Activated naive CD4-positive, alpha-beta T cell treated with anti-CD3 and anti-CD28 coated beads, Interleukin-2, amount 50 U/mL, for 72 hours (primary cell): Measurements from ENCODE around the gene OXA1L. TPM values are rescaled to one million over a fixed set of nuclear protein-coding genes. Genes with fewer than 3 reads are reported as not detected.

Experiments used
- ATAC-seq, 2 donors: fragments of 150-1000 bp; cut with Tn5 transposase; 2 replicates each; pipeline ENCODE4 v1.10.0; 2021; ENCODE audit warnings: mild to moderate bottlenecking in 2 of 2, moderate library complexity in 2 of 2
- DNase-seq, 2 donors: peaks; one replicate each; pipeline ENCODE4 v3.0.0; 2021 to 2022; ENCODE audit warnings: low spot score in 2 of 2
- H3K27ac Mint-ChIP-seq, 2 donors: one replicate each; pipeline ENCODE4 v1.8.0; 2022; ENCODE audit warnings: mild to moderate bottlenecking in 2 of 2, mixed read lengths in 2 of 2
- H3K36me3 Mint-ChIP-seq, 2 donors: one replicate each; pipeline ENCODE4 v1.8.0; 2022; ENCODE audit warnings: mixed read lengths in 2 of 2
- H3K9me3 Mint-ChIP-seq, 2 donors: one replicate each; pipeline ENCODE4 v1.8.0; 2022; ENCODE audit warnings: mixed read lengths in 2 of 2
- total RNA-seq, 2 donors: library from RNA; stranded (reverse); gene quantifications; one replicate each; pipeline ENCODE4 v1.2.3, GENCODE V29; 2022

OXA1L gene
- total RNA-seq, 2 donors from 2014 or later, result 176 to 178 TPM

DNA sequence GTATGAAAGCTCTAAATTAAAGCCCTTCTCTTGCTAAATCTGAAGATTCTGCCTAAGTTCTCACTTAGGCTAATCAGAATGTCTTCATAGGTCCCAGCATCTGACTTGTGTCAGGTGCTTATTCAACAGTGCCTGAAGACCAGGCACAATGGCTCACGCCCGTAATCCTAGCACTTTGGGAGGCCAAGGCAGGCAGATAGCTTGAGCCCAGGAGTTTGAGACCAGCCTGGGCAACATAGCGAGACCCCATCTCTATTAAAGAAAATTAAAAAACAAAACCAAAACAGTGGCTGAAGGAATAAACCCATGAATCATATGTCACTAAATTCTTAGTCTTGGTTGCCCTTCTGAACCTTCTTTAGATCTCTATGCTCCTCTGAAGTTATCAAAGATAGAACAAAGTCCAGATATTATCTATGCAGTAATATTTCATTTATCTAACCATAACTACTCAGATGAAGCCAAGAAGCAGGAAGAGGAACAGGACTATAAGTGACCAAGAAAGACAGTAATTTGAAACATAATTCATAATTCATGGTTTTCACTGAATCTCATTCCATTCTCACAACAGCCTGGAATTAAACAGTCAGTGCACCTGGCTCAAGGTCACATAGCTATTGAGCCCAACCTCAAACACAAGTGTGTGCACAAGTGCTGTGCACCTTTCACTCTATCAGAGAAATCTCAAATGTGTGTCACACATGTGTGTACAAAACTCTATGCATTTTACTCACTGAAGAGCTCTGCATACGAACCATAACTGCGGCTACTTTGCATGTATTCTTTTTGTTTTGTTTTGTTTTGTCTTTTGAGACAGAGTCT, 42.1 kb downstream of the OXA1L start:
- Mint-ChIP-seq H3K9me3 (no peaks in the 10 kb centered on the region), H3K36me3 (no peaks in the 10 kb centered on the region), H3K27ac (no peak overlapping the region)
- DNase-seq (no peak), ATAC-seq (no peak)

DNA sequence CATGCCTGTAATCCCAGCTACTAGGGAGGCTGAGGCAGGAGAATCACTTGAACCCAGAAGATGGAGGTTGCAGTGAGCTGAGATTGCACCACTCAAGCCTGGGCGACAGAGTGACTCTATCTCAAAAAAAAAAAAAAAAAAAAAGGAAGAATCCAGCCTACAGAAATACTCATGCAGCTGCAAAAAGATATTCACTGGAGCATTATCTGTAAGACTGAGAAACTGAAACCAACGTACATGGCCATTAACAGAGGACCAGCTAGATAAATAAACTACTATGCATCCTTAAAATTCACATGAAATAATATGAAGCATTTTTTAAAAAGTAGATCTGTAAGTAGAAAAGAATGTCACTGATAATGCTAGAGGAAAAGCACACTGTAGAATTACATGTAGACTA, 45.2 kb downstream of the OXA1L start:
- DNase-seq (no peak), ATAC-seq (no peak)
- Mint-ChIP-seq H3K9me3 (no peaks in the 10 kb centered on the region), H3K36me3 (no peaks in the 10 kb centered on the region), H3K27ac (no peak overlapping the region)

DNA sequence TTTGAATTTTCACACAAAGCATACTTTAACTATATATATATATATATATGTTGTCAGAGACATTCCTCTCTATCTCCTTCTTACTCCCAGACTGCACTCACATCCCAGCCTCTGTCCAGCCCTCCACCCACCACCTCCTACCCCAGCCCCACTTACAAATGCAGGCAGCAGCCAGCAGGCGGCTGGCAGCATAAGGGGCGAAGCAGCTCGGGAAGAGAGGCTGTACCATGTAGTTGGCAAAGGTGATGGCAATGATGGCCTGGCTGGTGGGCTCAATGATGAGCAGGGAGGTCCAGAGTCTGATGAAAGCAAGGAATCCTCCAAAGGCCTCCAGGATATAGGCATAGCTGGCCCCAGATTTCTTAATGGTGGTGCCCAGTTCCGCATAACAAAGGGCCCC, 46.3 kb downstream of the OXA1L start:
- Mint-ChIP-seq H3K27ac (no peak overlapping the region), H3K36me3 (no peaks in the 10 kb centered on the region), H3K9me3 (no peaks in the 10 kb centered on the region)
- DNase-seq (no peak), ATAC-seq (no peak)

DNA sequence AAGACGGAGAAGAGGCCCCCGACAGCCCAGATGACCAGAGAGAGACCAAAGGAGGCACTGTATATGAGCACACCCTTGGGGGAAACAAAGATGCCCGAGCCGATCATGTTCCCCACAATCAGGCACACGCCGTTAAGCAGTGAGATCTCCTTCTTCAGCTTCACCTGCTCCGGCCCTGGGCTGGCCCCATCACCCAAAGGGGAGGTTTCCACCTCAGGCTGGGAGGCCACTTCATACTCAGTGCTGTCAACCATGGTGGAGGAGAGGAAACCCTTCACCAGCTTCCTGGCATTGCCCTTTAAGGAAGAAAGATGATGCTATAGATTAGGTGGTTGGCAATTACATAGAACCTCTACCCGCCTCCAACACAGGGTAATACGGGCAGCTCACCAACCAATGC, 46.7 kb downstream of the OXA1L start:
- DNase-seq (no peak), ATAC-seq (no peak)
- Mint-ChIP-seq H3K36me3 (no peaks in the 10 kb centered on the region), H3K27ac (no peak overlapping the region), H3K9me3 (no peaks in the 10 kb centered on the region)

DNA sequence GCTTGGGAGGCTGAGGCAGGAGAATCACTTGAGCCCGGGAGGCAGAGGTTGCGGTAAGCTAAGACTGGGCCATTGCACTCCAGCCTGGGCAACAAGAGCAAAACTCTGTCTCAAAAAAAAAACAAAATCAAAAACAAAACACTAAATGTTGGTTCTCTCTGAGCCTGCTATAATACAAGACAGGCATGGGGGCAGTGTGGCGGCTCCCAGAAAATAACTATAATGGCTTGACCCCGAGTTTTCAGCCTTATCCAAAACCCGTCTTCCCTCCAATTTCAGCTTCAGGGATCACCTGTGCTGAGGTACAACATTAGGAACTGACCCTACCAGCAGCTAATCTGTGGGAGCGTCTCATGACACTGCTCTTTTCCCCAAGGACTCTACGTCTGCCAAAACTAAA, 47.9 kb downstream of the OXA1L start:
- DNase-seq (no peak), ATAC-seq (no peak)
- no peaks in the 10 kb centered on the region for H3K36me3 Mint-ChIP-seq
- H3K27ac Mint-ChIP-seq, result no peak overlapping the region
- H3K9me3 Mint-ChIP-seq, result no peaks in the 10 kb centered on the region

DNA sequence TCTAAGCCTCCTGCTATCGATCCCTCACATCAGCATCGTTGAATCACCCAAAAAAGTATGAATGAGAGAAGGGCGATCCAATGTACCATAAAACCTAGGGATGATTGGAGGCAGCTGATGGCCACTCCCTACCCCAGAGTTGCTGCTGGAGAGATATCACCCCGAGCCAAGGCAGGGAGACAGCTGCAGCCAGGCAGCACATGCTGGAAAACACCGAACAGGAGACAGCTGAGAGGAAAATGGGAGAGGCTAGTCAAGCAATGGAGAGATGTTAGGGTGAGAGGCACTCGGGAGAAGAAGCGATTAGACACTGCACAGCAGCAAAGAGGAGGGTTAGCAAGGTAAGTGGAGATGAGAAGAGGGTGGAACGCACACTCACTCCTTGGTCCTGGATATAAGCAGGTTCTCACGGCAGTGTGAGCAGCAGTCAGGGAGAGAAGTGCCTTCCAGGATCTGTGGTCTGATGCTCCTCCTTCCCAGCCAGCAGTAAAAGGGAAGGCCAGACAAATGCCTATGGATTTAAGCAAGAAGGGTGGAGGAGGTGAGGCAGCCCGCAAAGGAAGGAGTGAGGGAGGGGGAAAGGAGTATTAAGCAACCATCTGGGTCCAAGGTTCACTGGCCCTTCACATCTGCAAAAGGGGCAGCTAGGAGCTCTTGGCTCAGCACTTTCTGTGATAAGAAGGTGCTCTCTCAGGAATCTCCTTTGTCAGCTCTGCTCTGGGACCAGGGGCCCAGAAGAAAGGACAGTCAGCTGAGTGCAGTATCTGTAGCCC, 48.6 kb downstream of the OXA1L start, which contains the start of gene SLC7A7:
SLC7A7 (minus strand) TSS at position 495 of the 773 bp plus-strand sequence. CDS start 2,037 bp downstream, outside the sequence.
- no peaks in the 10 kb centered on the region for H3K9me3 Mint-ChIP-seq
- peak within 1 kb of the TSS in 1 of 2 donors; percentile 7 for H3K27ac Mint-ChIP-seq
- no peak for DNase-seq
- peak in 1 of 2 donors; percentile 11 for ATAC-seq
- H3K36me3 Mint-ChIP-seq, result no peaks in the 10 kb centered on the region

DNA sequence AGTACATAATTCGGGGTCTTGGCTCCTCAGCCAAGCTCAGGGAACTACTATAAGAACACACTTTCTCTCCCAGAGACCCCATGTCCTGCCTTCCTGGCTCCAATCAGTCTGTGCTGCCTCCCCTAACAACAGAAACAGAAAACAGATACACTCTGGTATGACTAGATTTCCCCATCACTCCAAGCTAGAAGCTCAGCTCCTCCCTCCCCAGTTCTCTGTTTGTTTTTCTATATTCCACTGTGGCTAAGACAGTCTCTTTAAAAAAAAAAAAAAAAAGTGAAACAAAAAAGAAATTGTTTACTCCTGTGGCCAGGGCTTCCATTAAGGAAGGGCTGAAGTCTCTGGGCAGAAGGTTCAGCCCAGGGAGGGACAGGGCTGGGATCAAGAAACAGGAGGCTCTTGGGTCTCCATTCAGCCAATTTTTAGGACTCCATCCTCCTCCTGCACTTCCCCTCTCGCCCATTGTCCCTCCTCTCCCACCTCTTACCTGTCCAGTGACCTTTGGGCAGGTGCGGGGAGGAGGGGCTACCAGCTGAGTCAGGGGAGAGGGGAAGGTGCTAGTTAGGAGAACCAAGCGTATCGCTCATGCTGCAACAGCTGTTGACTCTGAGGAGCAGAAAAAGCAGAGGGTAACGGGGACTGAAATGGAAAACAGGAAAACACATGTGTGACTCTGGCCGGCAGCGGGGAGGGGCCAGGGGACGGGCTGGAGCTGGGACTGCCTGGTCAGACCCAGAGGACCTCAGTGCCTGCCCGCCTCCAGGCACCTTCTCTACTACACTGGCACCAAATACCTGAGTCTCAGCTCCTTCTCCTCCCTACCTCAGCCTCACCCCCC, 52.9 kb downstream of the OXA1L start:
- H3K27ac Mint-ChIP-seq, result peak overlapping the region in 1 of 2 donors; percentile 86
- no peak for DNase-seq
- H3K36me3 Mint-ChIP-seq, result no peaks in the 10 kb centered on the region
- no peaks in the 10 kb centered on the region for H3K9me3 Mint-ChIP-seq
- ATAC-seq, result peak in 1 of 2 donors; percentile 76

DNA sequence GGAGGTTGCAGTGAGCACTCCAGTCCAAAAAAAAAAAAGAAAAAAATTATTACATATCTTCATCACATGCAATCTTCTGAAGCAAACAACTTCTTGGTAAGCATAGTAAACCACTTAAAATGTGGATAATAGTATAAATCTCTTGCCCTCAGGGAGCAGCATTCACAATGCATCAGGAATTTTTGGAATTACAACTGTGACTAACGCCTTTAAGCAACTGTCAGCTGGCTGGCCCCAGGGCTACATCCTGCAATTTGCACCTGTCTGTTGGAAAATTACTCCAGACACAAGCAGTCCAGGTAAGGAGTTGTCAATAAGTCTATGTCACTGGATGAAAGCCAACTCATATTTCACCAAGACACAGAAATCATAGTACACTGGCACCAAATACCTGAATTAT, 54.2 kb downstream of the OXA1L start:
- Mint-ChIP-seq H3K27ac (no peak overlapping the region), H3K36me3 (no peaks in the 10 kb centered on the region), H3K9me3 (no peaks in the 10 kb centered on the region)
- ATAC-seq (no peak), DNase-seq (no peak)

DNA sequence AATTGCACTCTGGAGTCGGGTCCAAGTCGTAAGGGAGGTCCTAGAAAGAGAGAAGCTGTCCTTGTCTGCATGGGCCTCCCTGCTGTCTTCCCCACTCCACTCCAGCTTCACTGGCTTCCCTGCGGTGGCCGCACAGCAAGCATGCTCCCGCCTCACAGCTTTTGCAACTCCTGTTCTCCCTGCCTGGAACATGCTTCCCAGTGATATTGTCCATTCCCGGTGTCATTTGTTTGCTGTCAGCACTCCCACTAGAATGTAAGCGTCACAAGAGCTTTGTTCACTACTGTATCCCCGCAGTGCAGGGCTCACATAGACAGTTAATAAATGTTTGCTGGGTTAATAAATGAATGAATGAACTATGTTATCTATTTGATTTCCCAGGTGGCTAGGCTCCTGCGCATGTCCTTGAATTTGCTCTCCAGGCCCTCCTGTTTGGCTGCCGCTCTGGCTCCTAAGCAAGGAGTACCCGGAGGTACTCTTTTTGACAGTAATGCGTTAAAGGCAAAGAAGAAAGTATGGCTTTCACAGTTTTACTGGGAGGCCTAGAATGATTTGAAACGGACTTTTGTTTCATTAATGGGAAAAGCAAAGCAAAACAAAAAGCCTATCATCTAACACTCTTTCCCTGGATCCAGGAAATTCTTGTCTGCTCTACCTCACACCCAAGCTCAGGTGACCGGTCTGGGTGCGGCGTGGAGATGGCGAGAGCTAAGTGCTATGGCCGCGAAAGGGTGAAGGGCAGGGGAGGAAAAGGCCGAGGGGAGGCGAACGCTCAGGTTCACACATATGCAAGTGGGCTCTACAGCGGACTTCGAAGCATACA, 54.9 kb downstream of the OXA1L start:
- Mint-ChIP-seq H3K9me3 (no peaks in the 10 kb centered on the region), H3K36me3 (no peaks in the 10 kb centered on the region), H3K27ac (no peak overlapping the region)
- no peak for ATAC-seq
- no peak for DNase-seq

DNA sequence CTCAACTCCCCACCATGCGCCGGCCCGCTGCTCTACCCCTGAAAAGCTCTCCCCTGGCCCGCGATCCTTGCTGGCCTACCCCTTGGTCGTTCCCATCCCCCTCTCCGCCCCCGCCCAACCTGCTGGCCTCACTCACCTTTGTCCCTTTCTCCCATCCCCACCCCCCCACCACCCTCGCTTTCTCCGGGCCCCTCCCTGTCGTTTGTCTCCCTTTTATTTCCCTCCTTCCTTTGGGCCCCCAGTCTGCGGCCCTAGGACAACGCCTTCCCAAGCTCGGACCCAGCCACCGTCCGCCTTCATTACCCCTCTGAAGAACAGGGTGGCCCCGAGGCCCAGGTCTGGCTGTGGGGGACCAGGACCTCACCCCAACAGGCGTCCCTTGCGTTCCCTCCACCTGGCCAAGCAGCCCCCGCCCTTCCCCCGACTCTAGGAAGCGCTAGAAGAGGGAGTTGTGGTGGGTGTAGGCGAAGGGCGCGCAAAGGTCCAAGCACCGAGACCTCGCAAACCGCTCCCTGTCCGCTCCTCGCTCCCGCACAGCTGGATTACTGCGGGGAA, 55.6 kb downstream of the OXA1L start:
- no peaks in the 10 kb centered on the region for H3K9me3 Mint-ChIP-seq
- DNase-seq, result no peak
- no peak for ATAC-seq
- H3K27ac Mint-ChIP-seq, result no peak overlapping the region
- no peaks in the 10 kb centered on the region for H3K36me3 Mint-ChIP-seq

Other genes starting within 250 kb of the OXA1L start
- 100 to 1,000 TPM; 218 to 240 TPM for gene DAD1, start 177.5 kb upstream of the OXA1L start, total RNA-seq
- gene ABHD4, start 168.4 kb upstream of the OXA1L start, total RNA-seq, result 10 to 100 TPM; 13.8 to 26.5 TPM
- gene OR6J1, start 122.3 kb upstream of the OXA1L start, total RNA-seq, result not detected
- gene SLC7A7, start 48.7 kb downstream of the OXA1L start, total RNA-seq, result under 1 TPM; 0.46 to 0.78 TPM
- gene MRPL52, start 63.2 kb downstream of the OXA1L start, total RNA-seq, result 100 to 1,000 TPM; 112 to 146 TPM
- gene MMP14, start 69.9 kb downstream of the OXA1L start, total RNA-seq, result 1 to 10 TPM in 1 of 2 donors, under 1 TPM in 1; 0.68 to 2.2 TPM
- 10 to 100 TPM; 48.9 to 67.6 TPM for gene LRP10, start 105.1 kb downstream of the OXA1L start, total RNA-seq
- 1 to 10 TPM in 1 of 2 donors, under 1 TPM in 1; 0.93 to 1.1 TPM for gene REM2, start 116.5 kb downstream of the OXA1L start, total RNA-seq
- gene RBM23, start 152.5 kb downstream of the OXA1L start, total RNA-seq, result 10 to 100 TPM; 63.5 to 97.7 TPM
- 100 to 1,000 TPM in 1 of 2 donors, 10 to 100 TPM in 1; 47.1 to 120 TPM for gene PRMT5, start 162.7 kb downstream of the OXA1L start, total RNA-seq
- 10 to 100 TPM; 82.2 to 93.3 TPM for gene HAUS4, start 190.4 kb downstream of the OXA1L start, total RNA-seq
- gene AJUBA, start 215.9 kb downstream of the OXA1L start, total RNA-seq, result 1 to 10 TPM; 1.5 to 3.8 TPM
- gene C14orf93, start 243.5 kb downstream of the OXA1L start, total RNA-seq, result 10 to 100 TPM; 10.9 to 12.6 TPM